ENCODE results near the gene NLN. TPM values are rescaled to one million over a fixed set of nuclear protein-coding genes. Genes with fewer than 3 reads are reported as not detected.

NLN gene
- total RNA-seq, 4 donors from 2014 or later = 8.7 to 11.9 (median 9.1) TPM

- Histone ChIP-seq H3K27ac (replicated peaks in 1 of 4) (no peak overlapping the region), H3K27me3 (no peaks in the 10 kb centered on the region), H3K36me3 (peaks cover 0 to 44% (median 3%) of the 10 kb centered on the region in 4 donors), H3K4me1 (peaks cover 0 to 4% (median 0%) of the 10 kb centered on the region in 4 donors), H3K4me3 (no peak overlapping the region), H3K9me3 (no peaks in the 10 kb centered on the region)
- DNase-seq (ENCODE audit: extremely low spot score) = no peak
- TF ChIP-seq POLR2A (IDR thresholded peaks at IDR 0.05; ENCODE audit: low read depth) = no peak
- no peak for TF ChIP-seq POLR2AphosphoS5 (IDR thresholded peaks at IDR 0.05)
- no peak for TF ChIP-seq CTCF (IDR thresholded peaks at IDR 0.05)
- TF ChIP-seq EP300 (IDR thresholded peaks at IDR 0.05) = no peak
- intact Hi-C loops (cut with DNase I) = no loop called here
- WGBS = 96% methylated on average over 1 of the region's 1 CpG
Measured at GRCh38 chr5:65808818-65809217, 86.8 kb downstream of the NLN start.

- Histone ChIP-seq H3K4me3 (no peak overlapping the region), H3K27me3 (no peaks in the 10 kb centered on the region), H3K27ac (replicated peaks in 1 of 4) (peak overlapping the region in 1 of 4 donors; percentile 33), H3K36me3 (peaks cover 0 to 47% (median 3%) of the 10 kb centered on the region in 4 donors), H3K4me1 (peaks cover 0 to 4% (median 0%) of the 10 kb centered on the region in 4 donors), H3K9me3 (no peaks in the 10 kb centered on the region)
- WGBS = 75% methylated on average over 8 of the region's 8 CpGs
- intact Hi-C loops (cut with DNase I) = no loop called here
- no peak for TF ChIP-seq POLR2AphosphoS5 (IDR thresholded peaks at IDR 0.05)
- DNase-seq (ENCODE audit: extremely low spot score) = no peak
Measured at GRCh38 chr5:65809817-65810531, 88.0 kb downstream of the NLN start.

- WGBS = 92% methylated on average over 3 of the region's 3 CpGs
- Histone ChIP-seq H3K4me3 (no peak overlapping the region), H3K36me3 (peaks cover 0 to 52% (median 3%) of the 10 kb centered on the region in 4 donors), H3K9me3 (no peaks in the 10 kb centered on the region), H3K4me1 (peaks cover 0 to 4% (median 0%) of the 10 kb centered on the region in 4 donors), H3K27me3 (no peaks in the 10 kb centered on the region), H3K27ac (replicated peaks in 1 of 4) (peak overlapping the region in 1 of 4 donors; percentile 33)
- DNase-seq (ENCODE audit: extremely low spot score) = no peak
- intact Hi-C loops (cut with DNase I) = no loop called here
- TF ChIP-seq POLR2A (IDR thresholded peaks at IDR 0.05; ENCODE audit: low read depth) (no peak), CTCF (IDR thresholded peaks at IDR 0.05) (no peak), POLR2AphosphoS5 (IDR thresholded peaks at IDR 0.05) (no peak), EP300 (IDR thresholded peaks at IDR 0.05) (no peak)
Measured at GRCh38 chr5:65811004-65811403, 89.0 kb downstream of the NLN start.

- H3K36me3 ChIP-seq = peaks cover 0 to 54% (median 3%) of the 10 kb centered on the region in 4 donors
- peaks cover 0 to 4% (median 0%) of the 10 kb centered on the region in 4 donors for H3K4me1 ChIP-seq
- 82% methylated on average over 3 of the region's 3 CpGs for WGBS
- TF ChIP-seq CTCF (IDR thresholded peaks at IDR 0.05) (no peak), POLR2A (IDR thresholded peaks at IDR 0.05; ENCODE audit: low read depth) (no peak), EP300 (IDR thresholded peaks at IDR 0.05) (no peak), POLR2AphosphoS5 (IDR thresholded peaks at IDR 0.05) (no peak)
- H3K27me3 ChIP-seq = no peaks in the 10 kb centered on the region
- no peaks in the 10 kb centered on the region for H3K9me3 ChIP-seq
- no peak overlapping the region for H3K4me3 ChIP-seq
- intact Hi-C loops (cut with DNase I) = no loop called here
- no peak for DNase-seq (ENCODE audit: extremely low spot score)
- no peak overlapping the region for H3K27ac ChIP-seq (replicated peaks in 1 of 4)
Measured at GRCh38 chr5:65811885-65812284, 89.9 kb downstream of the NLN start.

GRCh38 chr5:65812648-65813047, 90.6 kb downstream of the NLN start:
- TF ChIP-seq EP300 (IDR thresholded peaks at IDR 0.05) (no peak), POLR2AphosphoS5 (IDR thresholded peaks at IDR 0.05) (no peak), POLR2A (IDR thresholded peaks at IDR 0.05; ENCODE audit: low read depth) (no peak), CTCF (IDR thresholded peaks at IDR 0.05) (no peak)
- no peak overlapping the region for H3K27ac ChIP-seq (replicated peaks in 1 of 4)
- H3K27me3 ChIP-seq = no peaks in the 10 kb centered on the region
- H3K9me3 ChIP-seq = no peaks in the 10 kb centered on the region
- no peak overlapping the region for H3K4me3 ChIP-seq
- intact Hi-C loops (cut with DNase I) = no loop called here
- peaks cover 0 to 4% (median 0%) of the 10 kb centered on the region in 4 donors for H3K4me1 ChIP-seq
- DNase-seq (ENCODE audit: extremely low spot score) = no peak
- peaks cover 0 to 56% (median 3%) of the 10 kb centered on the region in 4 donors for H3K36me3 ChIP-seq
- 90% methylated on average over 2 of the region's 2 CpGs for WGBS
